Measurements from ENCODE around the gene PARP8. TPM values are rescaled to one million over a fixed set of nuclear protein-coding genes. Genes with fewer than 3 reads are reported as not detected.

PARP8 gene
- total RNA-seq, 4 donors from 2014 or later, result 12.0 to 34.7 (median 25.3) TPM

DNA sequence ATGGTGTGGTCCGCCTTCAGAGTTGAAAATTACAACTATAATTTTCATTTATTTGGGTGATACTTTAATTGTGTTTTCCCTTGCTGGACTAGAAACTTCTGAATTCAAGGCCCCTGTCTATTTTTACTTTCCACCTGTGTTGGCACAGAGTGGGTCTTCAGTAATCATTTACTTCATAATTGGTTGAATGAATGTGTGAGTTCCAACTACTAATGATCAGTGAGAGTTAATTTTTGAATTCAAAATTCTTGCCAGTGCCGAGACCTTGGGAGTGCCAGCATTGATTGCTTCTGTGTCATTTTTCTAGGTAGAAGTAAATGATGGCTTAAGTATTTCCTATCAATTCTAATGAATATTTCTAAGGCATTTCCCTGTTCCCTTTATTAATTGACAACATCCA, 61.4 kb downstream of the PARP8 start:
- Histone ChIP-seq H3K4me3 (no peak overlapping the region), H3K9me3 (no peaks in the 10 kb centered on the region), H3K4me1 (peaks cover 0 to 15% (median 2%) of the 10 kb centered on the region in 4 donors), H3K36me3 (no peaks in the 10 kb centered on the region), H3K27me3 (no peaks in the 10 kb centered on the region), H3K27ac (no peak overlapping the region)
- DNase-seq, result no peak
- TF ChIP-seq CTCF (IDR thresholded peaks at IDR 0.05) (no peak), POLR2A (IDR thresholded peaks at IDR 0.05) (no peak)

GRCh38 chr5:50730336-50730735, 63.9 kb downstream of the PARP8 start:
- Histone ChIP-seq H3K36me3 (no peaks in the 10 kb centered on the region), H3K4me3 (no peak overlapping the region), H3K4me1 (peaks cover 0 to 15% (median 2%) of the 10 kb centered on the region in 4 donors), H3K27me3 (no peaks in the 10 kb centered on the region), H3K27ac (no peak overlapping the region), H3K9me3 (no peaks in the 10 kb centered on the region)
- TF ChIP-seq POLR2A (IDR thresholded peaks at IDR 0.05), result no peak
- TF ChIP-seq CTCF (IDR thresholded peaks at IDR 0.05), result no peak
- no peak for DNase-seq

DNA sequence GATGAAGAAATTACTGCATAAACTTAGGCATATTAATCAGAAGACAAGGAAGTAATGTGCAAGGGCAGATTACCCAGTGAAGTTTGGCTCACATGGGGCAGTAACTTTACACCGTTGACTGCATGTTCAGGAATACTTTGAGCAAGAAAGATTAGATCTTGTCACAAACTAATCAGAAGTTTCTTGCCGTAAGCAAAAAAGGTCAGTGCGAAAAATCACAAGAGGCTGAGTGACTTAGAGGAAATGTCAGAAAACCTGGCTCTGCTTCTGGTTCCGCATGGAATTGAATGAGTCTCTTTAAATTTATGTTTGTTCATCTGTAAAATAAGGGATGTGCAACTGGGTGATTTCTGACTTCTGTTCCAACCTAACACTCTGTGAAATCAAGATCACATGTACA, 64.4 kb downstream of the PARP8 start:
- DNase-seq, result no peak
- H3K36me3 ChIP-seq, result no peaks in the 10 kb centered on the region
- H3K9me3 ChIP-seq, result no peaks in the 10 kb centered on the region
- no peaks in the 10 kb centered on the region for H3K27me3 ChIP-seq
- H3K4me1 ChIP-seq, result peaks cover 0 to 15% (median 2%) of the 10 kb centered on the region in 4 donors
- no peak for TF ChIP-seq CTCF (IDR thresholded peaks at IDR 0.05)
- TF ChIP-seq POLR2A (IDR thresholded peaks at IDR 0.05), result no peak
- H3K27ac ChIP-seq, result no peak overlapping the region
- no peak overlapping the region for H3K4me3 ChIP-seq

GRCh38 chr5:50733741-50734140, 67.3 kb downstream of the PARP8 start:
- Histone ChIP-seq H3K9me3 (no peaks in the 10 kb centered on the region), H3K27me3 (no peaks in the 10 kb centered on the region), H3K4me1 (no peaks in the 10 kb centered on the region), H3K36me3 (no peaks in the 10 kb centered on the region), H3K4me3 (no peak overlapping the region), H3K27ac (no peak overlapping the region)
- no peak for DNase-seq
- TF ChIP-seq POLR2A (IDR thresholded peaks at IDR 0.05), result no peak

DNA sequence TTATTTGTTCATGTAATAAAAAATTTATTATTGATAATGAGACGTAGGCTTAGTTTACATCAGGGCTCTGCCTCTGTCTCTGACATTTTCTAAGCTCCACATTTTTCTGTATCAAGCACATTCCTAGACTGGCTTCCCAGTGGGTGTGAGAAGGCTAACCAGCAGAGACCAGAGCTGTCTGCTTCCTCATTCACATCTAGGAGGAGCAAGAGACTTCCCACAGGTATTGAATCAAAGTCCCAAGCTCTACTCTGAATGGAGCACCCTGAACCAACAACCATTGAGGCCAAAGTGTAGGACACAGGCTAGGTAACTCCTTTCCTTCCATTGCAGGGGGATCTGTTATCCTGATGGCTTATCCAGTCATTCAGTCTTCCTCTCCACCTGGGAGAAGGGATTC, 72.4 kb downstream of the PARP8 start:
- DNase-seq, result no peak
- Histone ChIP-seq H3K9me3 (no peaks in the 10 kb centered on the region), H3K27me3 (no peaks in the 10 kb centered on the region), H3K27ac (no peak overlapping the region), H3K36me3 (no peaks in the 10 kb centered on the region), H3K4me3 (no peak overlapping the region), H3K4me1 (no peaks in the 10 kb centered on the region)
- TF ChIP-seq POLR2A (IDR thresholded peaks at IDR 0.05) (no peak), CTCF (IDR thresholded peaks at IDR 0.05) (no peak)

GRCh38 chr5:50740832-50741231, 74.4 kb downstream of the PARP8 start:
- DNase-seq, result no peak
- Histone ChIP-seq H3K4me3 (no peak overlapping the region), H3K4me1 (peaks cover 0 to 7% (median 3%) of the 10 kb centered on the region in 4 donors), H3K27ac (no peak overlapping the region), H3K36me3 (no peaks in the 10 kb centered on the region), H3K9me3 (no peaks in the 10 kb centered on the region), H3K27me3 (no peaks in the 10 kb centered on the region)
- TF ChIP-seq POLR2A (IDR thresholded peaks at IDR 0.05), result no peak
- TF ChIP-seq CTCF (IDR thresholded peaks at IDR 0.05), result no peak

Measured in Peyer's patch (tissue), 4 donors.